Neural progenitor cell (in vitro differentiated cells): Measurements from ENCODE around the gene TRABD2A.

ENCODE experiments used
- CTCF ChIP-seq: fragments of 200-600 bp; sonication (generic); IDR thresholded peaks from 2 replicates; pipeline ENCODE4 v1.5.1; 2017; ENCODE audit warnings: antibody characterized with exemption, mild to moderate bottlenecking
- EZH2 ChIP-seq: fragments of 200-600 bp; sonication (generic); IDR thresholded peaks from 2 replicates; pipeline ENCODE4 v1.6.1; 2017; ENCODE audit warnings: antibody characterized with exemption, mild to moderate bottlenecking, moderate library complexity

DNA sequence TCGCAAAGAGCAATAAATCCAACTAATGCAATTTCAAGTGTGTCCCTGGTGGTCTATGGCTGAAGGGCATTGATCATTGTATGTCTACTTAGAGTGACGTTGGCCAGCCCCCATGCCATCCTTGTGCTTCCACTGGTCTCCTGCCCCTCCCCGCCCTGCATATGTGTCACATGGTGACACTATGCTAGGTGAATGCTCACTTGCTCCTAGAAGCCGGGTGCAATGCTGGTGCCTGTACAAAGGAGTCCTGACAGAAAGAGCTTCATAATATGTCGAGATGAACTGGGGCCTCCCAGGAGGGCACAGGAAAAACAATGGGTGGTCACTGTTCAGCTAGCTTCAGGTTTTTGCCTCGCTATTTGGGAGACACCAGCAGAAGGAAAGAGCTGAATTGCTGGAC, 5.9 kb upstream of the TRABD2A start:
- TF ChIP-seq EZH2: no peak
- TF ChIP-seq CTCF: no peak
